Measurements from ENCODE around the gene GALR2. TPM values are rescaled to one million over a fixed set of nuclear protein-coding genes. Genes with fewer than 3 reads are reported as not detected.
A peak's percentile ranks its signal among the peaks of the same experiment; 100 is the strongest.

The GALR2 gene
- total RNA-seq, 1 experiment from 2014 or later, result 0.41 TPM

DNA sequence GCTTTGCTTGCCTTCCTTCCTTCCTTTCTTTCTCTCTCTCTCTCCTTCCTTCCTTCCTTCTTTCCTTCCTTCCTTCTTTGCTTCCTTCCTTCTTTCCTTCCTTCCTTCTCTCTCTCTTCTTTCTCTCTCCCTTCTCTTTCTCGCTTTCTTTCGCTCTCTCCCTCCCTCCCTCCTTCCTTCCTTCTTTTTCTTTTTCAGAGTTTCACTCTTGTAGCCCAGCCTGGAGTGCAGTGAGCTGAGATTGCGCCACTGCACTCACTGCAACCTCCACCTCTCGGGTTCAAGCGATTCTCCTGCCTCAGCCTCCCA is 48.6 kb downstream of the GALR2 start:
- no peaks in the 10 kb centered on the region for H3K36me3 ChIP-seq (ENCODE audit: control insufficient read depth, insufficient read depth, low read length)
- DNase-seq (ENCODE audit: low read depth, low spot score), result no peak
- no peaks in the 10 kb centered on the region for H3K9me3 ChIP-seq (ENCODE audit: control insufficient read depth, insufficient read depth, low read depth, low read length)
- no peak overlapping the region for H3K27ac ChIP-seq (ENCODE audit: low read length)
- CTCF ChIA-PET, result interaction anchor here (0.5 to 7.1 kb wide), 12 partner anchors 8 to 172 kb away, joined by 3 to 63 read pairs (median 4); no protein-coding TSS in a partner anchor
- ATAC-seq, result no peak
- POLR2A ChIA-PET, result interaction anchor here (0.6 kb wide), 2 partner anchors 18 to 295 kb away, joined by 3 to 6 read pairs; partner anchors contain the start of gene FOXJ1
- in situ Hi-C loops (cut with HindIII; ENCODE audit: low pct_unique_long_range_greater_than_20kb, low sequenced_read_pairs) (no loop called here), intact Hi-C loops (cut with micrococcal nuclease; ENCODE audit: unreplicated experiment) (loop anchor here (5.0 kb wide), 1 partner anchor 59 kb away; no protein-coding TSS in a partner anchor)
- BruUV-seq (replicated peaks), result no TSS peak
- no peaks in the 10 kb centered on the region for H3K27me3 ChIP-seq (ENCODE audit: control insufficient read depth, insufficient read depth, low read length)
- no peaks in the 10 kb centered on the region for H3K4me1 ChIP-seq (ENCODE audit: control insufficient read depth, insufficient read depth, low read length)
- TF ChIP-seq POLR2AphosphoS5 (IDR thresholded peaks at IDR 0.05; ENCODE audit: low read depth, low read length), result no peak
- TF ChIP-seq TCF7L2 (IDR thresholded peaks at IDR 0.05; ENCODE audit: low read depth, low read length), result no peak
- TF ChIP-seq SIN3A (IDR thresholded peaks at IDR 0.05; ENCODE audit: borderline replicate concordance, insufficient read depth, low read depth, low read length), result no peak
- no peak for TF ChIP-seq CTCF (IDR thresholded peaks at IDR 0.05)
- TF ChIP-seq, protein P1, sequence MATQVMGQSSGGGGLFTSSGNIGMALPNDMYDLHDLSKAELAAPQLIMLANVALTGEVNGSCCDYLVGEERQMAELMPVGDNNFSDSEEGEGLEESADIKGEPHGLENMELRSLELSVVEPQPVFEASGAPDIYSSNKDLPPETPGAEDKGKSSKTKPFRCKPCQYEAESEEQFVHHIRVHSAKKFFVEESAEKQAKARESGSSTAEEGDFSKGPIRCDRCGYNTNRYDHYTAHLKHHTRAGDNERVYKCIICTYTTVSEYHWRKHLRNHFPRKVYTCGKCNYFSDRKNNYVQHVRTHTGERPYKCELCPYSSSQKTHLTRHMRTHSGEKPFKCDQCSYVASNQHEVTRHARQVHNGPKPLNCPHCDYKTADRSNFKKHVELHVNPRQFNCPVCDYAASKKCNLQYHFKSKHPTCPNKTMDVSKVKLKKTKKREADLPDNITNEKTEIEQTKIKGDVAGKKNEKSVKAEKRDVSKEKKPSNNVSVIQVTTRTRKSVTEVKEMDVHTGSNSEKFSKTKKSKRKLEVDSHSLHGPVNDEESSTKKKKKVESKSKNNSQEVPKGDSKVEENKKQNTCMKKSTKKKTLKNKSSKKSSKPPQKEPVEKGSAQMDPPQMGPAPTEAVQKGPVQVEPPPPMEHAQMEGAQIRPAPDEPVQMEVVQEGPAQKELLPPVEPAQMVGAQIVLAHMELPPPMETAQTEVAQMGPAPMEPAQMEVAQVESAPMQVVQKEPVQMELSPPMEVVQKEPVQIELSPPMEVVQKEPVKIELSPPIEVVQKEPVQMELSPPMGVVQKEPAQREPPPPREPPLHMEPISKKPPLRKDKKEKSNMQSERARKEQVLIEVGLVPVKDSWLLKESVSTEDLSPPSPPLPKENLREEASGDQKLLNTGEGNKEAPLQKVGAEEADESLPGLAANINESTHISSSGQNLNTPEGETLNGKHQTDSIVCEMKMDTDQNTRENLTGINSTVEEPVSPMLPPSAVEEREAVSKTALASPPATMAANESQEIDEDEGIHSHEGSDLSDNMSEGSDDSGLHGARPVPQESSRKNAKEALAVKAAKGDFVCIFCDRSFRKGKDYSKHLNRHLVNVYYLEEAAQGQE (IDR thresholded peaks at IDR 0.05; ENCODE audit: insufficient read depth in 1 of 2, low read depth in 2 of 2, low read length in 1 of 2), result no peak
- H3K4me3 ChIP-seq (ENCODE audit: low read depth in 2 of 2, low read length in 2 of 2), result no peak overlapping the region

DNA sequence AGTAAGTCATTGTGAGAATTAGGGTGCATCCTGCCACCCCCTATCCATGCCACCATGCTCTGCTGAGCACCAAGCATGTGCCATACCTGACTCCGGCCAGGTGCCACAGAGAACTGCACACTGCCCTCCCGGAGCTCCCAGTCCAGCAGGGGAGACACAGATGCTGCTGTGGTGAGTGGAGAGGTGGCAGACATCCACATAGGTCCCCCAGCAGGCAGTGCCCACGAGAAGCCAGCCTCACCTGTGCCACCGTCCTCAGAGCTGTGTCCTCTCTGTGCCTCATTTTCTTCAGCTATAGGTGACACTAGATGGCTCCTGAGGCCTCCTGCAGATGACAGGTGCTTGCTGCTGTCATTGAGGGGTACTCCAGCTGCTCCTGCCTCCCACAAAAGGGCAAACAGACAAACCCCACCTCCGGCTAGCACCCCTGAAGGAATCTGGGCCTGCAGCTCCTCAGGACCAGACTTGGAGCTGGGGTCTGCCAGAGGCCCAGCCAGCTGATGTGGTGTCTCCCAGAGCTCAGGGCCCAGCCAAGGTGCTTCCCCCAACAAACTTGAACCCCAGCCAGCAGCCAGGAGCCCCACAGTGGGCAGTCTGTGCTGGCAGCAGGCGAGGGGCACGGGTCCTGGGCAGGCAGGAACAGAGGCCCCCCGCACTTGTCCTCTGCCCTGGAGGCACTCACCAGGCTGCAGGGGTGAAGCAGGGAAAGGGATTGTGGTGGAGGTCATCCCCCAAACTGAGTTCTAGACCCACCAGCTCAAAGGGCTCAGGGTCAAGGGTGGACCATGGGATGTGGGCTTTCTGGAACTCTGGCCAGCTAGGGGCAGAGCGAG is 49.4 kb downstream of the GALR2 start:
- POLR2A ChIA-PET, result interaction anchor here (0.6 to 0.7 kb wide), 2 partner anchors 14 to 294 kb away, joined by 3 read pairs; no protein-coding TSS in a partner anchor
- CTCF ChIA-PET, result interaction anchor here (0.5 to 7.1 kb wide), 10 partner anchors 9 to 171 kb away, joined by 3 to 63 read pairs (median 6); no protein-coding TSS in a partner anchor
- Histone ChIP-seq H3K27me3 (ENCODE audit: control insufficient read depth, insufficient read depth, low read length) (no peaks in the 10 kb centered on the region), H3K27ac (ENCODE audit: low read length) (no peak overlapping the region), H3K9me3 (ENCODE audit: control insufficient read depth, insufficient read depth, low read depth, low read length) (no peaks in the 10 kb centered on the region), H3K4me1 (ENCODE audit: control insufficient read depth, insufficient read depth, low read length) (no peaks in the 10 kb centered on the region), H3K36me3 (ENCODE audit: control insufficient read depth, insufficient read depth, low read length) (no peaks in the 10 kb centered on the region), H3K4me3 (ENCODE audit: low read depth in 2 of 2, low read length in 2 of 2) (no peak overlapping the region)
- no peak for DNase-seq (ENCODE audit: low read depth, low spot score)
- intact Hi-C loops (cut with micrococcal nuclease; ENCODE audit: unreplicated experiment), result loop anchor here (5.0 kb wide), 1 partner anchor 58 kb away; no protein-coding TSS in a partner anchor
- in situ Hi-C loops (cut with HindIII; ENCODE audit: low pct_unique_long_range_greater_than_20kb, low sequenced_read_pairs), result no loop called here
- no TSS peak for BruUV-seq (replicated peaks)
- no peak; the same call in 1 of the 2 replicates for ATAC-seq
- TF ChIP-seq TCF7L2 (IDR thresholded peaks at IDR 0.05; ENCODE audit: low read depth, low read length) (no peak), CTCF (IDR thresholded peaks at IDR 0.05) (peak; percentile 41)

Data from Panc1 (cell line).